ENCODE data around the gene KRT1. TPM values are rescaled to one million over a fixed set of nuclear protein-coding genes. Genes with fewer than 3 reads are reported as not detected.
A peak's percentile ranks its signal among the peaks of the same experiment; 100 is the strongest.

Gene KRT1
- total RNA-seq, 2 donors from 2014 or later: 0.42 TPM; not detected in 1

DNA sequence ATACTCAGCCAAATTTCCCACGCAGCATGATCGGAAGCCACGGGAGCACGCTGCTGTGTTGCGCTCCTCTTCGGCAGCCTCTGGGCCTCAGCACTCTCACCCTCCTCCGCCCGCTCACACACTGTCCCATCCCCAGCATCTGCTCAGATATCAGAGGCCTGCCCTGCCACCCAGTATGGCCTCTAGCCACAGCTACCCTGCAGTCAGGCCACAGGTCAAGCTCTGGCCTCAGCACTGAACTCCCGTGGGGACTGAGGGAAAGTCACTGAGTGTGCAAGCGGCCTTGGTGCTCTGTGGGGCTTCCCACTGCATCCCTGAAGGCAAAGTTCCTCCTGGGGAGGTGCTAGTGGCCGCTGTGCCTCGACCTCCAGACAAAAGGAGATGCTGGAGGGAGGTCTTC, 21.1 kb upstream of the KRT1 start:
- intact Hi-C loops (cut with DNase I): no loop called here
- peak; percentile 64 for DNase-seq (ENCODE audit: low spot score)

DNA sequence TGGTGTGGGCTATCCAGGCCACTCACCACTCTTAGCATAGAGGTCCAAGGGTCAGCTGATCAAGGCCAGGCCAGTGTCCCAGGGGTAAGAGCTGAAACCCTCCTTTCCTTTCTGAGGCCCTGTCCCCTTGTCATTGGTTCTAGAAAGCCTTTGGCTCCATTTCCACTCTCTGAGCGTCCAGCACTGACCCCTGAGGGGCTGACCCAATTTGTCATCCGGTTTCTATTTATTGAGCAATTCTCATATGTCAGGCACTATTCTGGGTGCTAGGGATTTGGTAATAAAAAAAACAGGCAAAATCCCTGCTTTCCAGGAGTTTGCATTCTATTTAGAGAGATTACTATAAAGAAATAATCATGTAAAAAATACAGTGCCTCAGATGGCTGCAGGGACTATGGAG, 19.8 kb upstream of the KRT1 start:
- intact Hi-C loops (cut with DNase I): no loop called here
- peak; percentile 11 for DNase-seq (ENCODE audit: low spot score)

DNA sequence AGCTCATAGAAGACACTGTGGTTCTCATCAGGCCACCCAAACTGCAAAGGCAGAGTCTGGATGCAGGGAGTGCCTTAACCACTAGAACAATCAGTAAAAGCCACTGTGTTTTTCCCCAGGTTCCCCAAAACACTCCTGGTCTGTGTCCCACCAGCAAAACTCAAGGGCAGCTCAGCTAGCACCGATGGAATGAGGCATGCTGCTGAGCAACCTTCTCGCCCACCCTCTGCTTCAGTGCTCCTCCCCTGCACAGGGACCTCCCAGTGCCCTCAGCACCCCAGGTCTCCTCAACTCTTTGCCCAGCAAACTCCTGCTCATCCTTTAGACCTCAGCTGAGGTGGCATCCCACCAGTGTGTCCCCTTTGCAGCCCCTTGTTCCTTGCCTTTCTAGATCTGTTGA, 19.2 kb upstream of the KRT1 start:
- peak; percentile 56 for DNase-seq (ENCODE audit: low spot score)
- intact Hi-C loops (cut with DNase I): no loop called here

DNA sequence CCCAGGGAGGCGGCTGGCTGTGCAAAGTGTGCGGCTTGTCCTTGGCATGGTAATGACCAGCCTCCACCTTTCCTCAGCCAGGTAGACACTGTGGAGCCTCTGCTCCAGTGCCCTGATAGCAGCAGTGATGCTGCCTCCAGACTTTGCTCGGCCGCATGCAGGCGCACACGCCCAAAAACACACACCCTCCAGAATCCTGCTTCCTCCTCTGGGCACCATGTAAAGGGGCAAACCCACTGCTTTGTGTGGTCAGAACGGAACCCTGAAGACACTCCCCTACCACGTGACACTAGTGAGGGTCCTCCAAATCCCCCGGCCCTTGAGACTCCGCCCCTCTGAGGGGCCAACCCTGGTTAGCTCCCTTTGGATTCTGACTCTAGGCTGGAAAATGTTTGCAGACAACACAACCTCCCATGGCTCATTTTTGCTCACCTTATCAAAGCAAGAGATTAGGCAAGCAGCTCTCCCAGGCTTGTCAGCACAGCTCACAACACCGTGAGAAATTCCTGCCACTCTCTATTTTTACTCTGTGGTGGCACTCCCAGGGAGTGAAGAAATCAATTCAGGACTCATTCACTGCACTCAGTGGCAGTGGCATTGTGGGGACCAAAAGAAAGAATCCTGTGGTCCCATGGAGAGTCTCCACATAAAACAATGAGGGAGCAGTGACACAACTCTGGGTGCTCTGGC, 18.6 kb upstream of the KRT1 start:
- intact Hi-C loops (cut with DNase I): no loop called here
- peak; percentile 48 for DNase-seq (ENCODE audit: low spot score)

DNA sequence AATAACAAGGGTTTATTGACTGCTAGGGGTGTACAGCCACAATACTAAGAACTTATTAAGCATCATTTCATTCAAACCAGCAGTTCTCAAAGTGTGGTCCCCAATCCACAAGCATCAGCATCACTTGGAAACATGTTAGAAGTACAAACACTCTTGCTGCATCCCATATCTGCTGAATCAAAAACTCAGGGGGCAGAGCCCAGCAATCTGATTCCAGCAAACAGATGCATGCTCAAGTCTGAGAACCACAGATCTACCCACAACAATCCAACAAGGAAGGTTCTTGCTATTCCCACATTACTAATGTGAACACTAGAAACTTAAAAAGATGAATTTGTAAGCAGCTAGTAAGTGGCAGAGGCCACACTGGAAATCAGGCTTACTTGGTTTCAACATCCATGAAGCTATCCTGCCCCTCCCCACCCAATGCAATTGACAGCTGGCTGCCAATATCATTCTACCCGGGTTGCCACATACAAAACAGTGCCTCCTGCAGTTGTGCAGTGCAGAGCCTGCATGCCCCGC, 16.9 kb upstream of the KRT1 start:
- intact Hi-C loops (cut with DNase I): no loop called here

DNA sequence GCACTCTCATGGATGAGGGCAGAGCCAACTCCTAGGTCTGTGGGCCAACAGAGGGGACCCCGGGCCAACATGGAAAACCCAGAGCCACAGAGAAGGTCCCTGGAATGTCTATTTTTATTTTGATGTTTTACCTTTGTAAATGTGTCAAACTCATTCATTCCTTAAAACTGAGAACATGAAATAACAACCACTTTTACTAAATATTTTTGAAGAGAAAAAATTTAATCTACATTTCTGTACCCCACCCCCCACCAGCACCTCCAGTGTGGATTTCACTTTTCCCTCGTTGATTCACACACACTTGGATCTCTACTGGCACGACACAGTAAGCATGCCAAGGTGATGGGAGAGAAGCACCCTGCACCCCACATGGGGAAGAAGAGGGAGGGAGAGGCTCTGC, 16.4 kb upstream of the KRT1 start:
- intact Hi-C loops (cut with DNase I): no loop called here
- no peak for DNase-seq (ENCODE audit: low spot score)

More for the DNA sequence above, 16.9 kb upstream of the KRT1 start:
- no peak for DNase-seq (ENCODE audit: low spot score)

DNA sequence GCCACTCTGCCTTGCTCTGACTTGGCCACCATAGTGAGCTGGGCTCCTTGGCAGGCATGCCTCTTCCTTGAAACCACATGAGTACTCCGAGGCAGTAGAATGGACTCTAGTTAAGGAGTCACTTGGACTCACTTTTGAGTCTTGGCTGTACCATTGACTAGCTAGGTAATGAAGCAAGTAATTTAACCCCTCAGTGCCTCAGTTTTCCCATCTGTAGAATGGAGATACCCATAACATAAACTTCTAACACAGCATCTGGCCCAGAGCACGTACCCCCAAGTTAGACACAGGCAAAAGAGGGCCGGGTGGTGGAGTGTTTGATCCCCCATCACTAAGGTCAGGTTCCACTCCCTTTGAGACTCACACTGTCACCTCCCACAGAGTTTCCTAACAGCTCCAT, 14.8 kb upstream of the KRT1 start:
- intact Hi-C loops (cut with DNase I): no loop called here
- DNase-seq (ENCODE audit: low spot score): no peak

DNA sequence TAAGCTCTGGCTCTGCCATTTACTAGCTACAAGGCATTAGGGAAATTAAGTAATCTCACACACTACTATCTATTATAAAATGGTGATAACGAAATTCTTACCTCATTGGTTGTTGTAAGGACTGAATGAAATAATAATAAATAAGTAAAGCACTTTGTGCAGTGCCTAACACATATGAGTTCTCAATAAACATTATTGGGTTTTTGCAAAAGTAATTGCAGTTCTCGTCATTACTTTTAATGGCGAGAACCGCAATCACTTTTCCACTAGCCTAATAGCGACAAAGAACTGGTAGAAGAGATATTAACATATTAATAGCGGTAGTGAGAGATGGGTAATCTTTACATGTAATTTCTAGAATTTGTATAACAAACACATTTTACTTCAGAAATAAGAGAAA, 13.9 kb upstream of the KRT1 start:
- DNase-seq (ENCODE audit: low spot score): no peak
- intact Hi-C loops (cut with DNase I): loop anchor here in 1 of 2 donors (5.0 kb wide), 1 partner anchor 922 kb away; no protein-coding TSS in a partner anchor

DNA sequence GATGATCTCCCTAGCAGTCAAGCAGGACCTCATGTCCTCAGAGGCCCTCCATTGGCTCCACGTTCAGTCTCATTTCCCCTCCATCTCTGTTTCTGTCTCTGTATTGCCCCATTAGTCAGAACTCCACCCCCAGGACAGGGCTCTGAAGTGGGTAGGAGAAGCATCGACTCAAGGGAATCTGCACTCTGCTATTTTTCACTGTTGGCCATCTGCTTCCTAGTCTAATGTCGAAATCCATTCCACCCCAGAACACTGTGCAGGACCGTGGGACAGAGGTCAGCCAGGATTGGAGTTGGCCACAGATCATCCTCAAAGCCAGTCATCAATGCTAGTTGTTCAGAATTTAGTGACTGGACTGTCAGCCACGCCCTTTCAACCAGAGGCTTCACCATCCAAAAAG, 13.1 kb upstream of the KRT1 start:
- intact Hi-C loops (cut with DNase I): loop anchor here in 1 of 2 donors (5.0 kb wide), 1 partner anchor 921 kb away; no protein-coding TSS in a partner anchor

DNA sequence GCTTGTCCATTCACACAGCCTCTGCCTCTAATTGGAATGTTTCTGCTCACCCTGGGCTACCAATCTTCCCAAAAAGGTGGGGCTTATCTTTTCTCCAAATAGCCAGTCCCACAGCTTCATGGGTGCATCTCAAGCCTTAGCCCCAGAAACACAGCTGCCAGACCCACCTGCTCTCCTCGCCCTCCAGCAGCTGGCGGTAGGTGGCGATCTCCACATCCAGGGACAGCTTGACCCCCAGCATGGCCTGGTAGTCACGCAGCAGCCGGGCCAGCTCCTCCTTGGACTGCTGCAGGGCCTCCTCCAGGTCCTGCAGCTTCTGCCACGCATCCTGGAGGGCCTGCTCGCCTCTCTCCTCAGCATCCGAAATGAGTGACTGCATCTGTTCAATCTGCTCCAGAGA, 12.0 kb upstream of the KRT1 start:
- no peak for DNase-seq (ENCODE audit: low spot score)
- intact Hi-C loops (cut with DNase I): loop anchor here in 1 of 2 donors (5.0 kb wide), 1 partner anchor 920 kb away; no protein-coding TSS in a partner anchor

More for the DNA sequence above, 13.1 kb upstream of the KRT1 start:
- no peak for DNase-seq (ENCODE audit: low spot score)

DNA sequence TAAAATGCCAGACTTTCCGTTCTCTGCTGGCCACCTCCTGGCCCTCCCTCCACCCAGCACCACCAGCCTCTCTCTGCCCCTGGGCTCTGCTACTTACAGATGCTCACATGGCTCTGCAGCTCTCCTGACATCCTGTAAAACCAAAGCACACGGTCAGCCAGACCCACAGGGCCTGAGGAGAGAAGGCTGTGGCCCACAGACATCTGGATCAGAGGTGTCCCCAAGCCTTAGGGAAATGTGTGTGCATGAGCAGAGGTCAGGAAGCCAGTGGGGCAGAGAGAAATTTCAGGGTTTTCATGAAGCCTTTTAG, 11.6 kb upstream of the KRT1 start:
- DNase-seq (ENCODE audit: low spot score): peak; percentile 29
- intact Hi-C loops (cut with DNase I): loop anchor here in 1 of 2 donors (5.0 kb wide), 1 partner anchor 919 kb away; no protein-coding TSS in a partner anchor

DNA sequence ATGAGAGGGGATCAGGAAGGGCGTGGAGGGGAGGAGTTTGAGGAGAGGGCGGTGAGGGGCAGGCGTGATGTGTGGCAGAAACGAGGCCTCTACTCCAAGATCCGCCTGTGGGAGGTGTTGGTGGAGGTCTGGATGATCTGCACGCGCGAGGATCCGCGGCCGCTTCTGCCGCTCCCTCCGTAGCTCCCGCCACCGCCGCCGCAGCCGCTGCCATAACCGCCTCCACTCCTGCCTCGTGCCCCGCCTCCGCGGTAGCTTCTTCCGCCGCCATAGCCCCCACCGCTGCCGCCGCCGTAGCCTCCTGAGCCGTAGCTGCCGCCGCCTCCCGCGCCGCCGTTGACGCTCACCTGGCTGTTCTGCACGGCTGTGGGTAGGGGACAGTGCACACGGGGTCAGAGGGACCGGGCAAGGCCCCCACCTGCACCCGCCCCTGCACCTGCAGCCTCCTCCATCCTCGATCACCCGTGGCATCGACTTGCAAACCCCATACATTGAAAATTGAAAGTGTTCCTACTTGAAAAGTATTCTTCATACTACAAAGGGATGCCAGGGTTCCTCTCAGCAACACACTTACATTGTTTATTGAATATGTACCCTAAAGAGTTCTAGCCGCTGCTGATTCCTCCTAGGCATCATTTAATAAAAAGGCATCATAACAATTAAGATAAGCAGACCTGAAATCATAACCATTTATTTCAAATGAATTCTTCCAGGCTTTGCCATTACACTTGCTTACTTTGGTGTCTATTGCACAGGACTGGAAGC, 11.1 kb upstream of the KRT1 start:
- DNase-seq (ENCODE audit: low spot score): peak; percentile 80
- intact Hi-C loops (cut with DNase I): loop anchor here in 1 of 2 donors (5.0 kb wide), 1 partner anchor 919 kb away; no protein-coding TSS in a partner anchor

DNA sequence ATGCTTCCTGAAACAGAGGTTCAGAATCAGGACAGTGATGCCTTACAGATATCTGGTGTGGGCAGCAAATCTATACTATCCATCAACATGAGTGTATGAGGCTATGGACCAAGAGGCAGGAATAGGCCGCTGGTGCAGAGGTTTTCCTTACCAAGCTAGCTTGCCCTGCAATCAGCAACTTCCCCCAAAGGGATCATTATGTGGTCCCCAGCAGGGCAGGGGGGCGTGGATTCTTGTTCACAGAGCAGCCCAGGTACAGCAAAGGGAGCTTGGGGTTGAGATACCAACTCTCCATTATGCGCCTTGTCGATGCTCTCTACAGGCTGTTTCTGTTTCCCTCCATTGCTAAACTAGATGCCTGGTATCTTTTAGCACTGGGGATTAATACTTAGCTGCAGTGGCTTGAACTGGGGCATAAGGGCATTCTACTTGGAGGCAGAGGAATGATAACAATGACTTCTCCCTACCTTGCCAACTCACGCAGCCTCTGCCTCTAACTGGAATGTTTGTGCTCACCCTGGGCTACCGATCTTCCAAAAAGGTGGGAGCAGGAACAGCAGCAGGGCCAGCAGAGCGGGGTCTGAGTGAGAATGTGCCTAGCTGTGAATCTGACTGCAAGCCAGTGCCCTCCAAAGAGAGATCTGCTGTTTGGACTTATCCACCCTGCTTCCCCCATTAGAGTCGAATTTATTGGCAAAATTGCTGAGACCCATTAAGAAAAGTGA, 10.3 kb upstream of the KRT1 start:
- peak; percentile 31 for DNase-seq (ENCODE audit: low spot score)
- intact Hi-C loops (cut with DNase I): loop anchor here in 1 of 2 donors (5.0 kb wide), 1 partner anchor 918 kb away; no protein-coding TSS in a partner anchor

DNA sequence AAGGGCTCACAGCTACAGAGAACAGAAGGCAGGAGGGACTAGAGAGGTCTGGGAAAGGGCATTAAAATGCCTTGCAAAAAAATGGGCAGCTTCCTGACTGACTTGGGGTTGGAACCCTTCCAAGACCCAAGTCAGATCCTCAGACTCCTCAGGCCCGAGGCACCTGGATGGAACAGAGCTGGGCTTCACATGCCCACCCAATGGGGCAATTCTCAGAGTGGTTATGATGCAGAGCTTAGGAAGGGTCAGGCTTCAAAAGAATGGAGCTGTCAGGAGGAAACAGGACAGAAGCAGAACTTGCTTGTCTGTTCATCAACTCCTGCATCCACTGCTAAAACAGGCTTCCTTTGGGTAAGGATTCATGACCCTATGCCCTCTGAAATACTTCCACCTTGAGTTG, 9.7 kb upstream of the KRT1 start:
- intact Hi-C loops (cut with DNase I): loop anchor here in 1 of 2 donors (5.0 kb wide), 1 partner anchor 918 kb away; no protein-coding TSS in a partner anchor

DNA sequence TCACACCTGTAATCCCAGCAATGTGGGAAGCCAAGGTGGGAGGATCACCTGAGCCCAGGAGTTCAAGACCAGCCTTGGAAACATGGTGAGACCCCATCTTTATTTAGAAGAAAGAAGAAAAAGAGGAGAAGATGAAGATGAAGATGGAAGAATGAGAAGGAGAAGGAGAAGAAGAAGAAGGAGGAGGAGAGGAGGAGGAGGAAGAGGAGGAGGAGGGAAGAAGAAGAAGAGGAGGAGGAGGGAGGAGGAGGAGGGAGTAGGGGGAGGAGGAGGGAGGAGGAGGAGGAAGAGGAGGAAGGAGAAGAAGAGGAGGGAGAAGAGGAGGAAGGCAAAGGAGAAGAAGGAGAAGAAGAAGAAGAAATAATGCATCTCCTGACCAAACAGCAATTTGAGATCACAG, 9.0 kb upstream of the KRT1 start:
- intact Hi-C loops (cut with DNase I): no loop called here
- no peak for DNase-seq (ENCODE audit: low spot score)

More for the DNA sequence above, 9.7 kb upstream of the KRT1 start:
- DNase-seq (ENCODE audit: low spot score): peak; percentile 32

DNA sequence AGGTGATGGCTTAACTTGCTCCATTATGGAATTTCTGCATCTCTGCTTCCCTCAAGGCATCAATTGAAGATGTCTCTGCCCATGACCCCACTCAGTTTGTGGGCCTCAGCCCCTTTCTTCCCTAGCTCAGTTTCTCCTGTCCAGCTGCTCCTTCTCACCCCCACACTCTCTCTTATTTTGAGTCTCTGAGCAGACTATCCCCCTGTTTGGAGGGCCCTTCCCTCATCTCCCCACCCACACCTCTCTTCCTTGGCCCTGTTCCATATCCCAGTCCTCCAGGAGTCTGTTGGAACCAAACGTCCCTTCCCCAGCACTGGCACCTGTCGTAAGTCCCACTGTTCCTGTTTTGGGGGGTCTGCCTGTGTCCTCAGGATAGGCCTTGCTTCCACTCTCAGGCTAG, 8.3 kb upstream of the KRT1 start:
- no peak for DNase-seq (ENCODE audit: low spot score)
- intact Hi-C loops (cut with DNase I): no loop called here

DNA sequence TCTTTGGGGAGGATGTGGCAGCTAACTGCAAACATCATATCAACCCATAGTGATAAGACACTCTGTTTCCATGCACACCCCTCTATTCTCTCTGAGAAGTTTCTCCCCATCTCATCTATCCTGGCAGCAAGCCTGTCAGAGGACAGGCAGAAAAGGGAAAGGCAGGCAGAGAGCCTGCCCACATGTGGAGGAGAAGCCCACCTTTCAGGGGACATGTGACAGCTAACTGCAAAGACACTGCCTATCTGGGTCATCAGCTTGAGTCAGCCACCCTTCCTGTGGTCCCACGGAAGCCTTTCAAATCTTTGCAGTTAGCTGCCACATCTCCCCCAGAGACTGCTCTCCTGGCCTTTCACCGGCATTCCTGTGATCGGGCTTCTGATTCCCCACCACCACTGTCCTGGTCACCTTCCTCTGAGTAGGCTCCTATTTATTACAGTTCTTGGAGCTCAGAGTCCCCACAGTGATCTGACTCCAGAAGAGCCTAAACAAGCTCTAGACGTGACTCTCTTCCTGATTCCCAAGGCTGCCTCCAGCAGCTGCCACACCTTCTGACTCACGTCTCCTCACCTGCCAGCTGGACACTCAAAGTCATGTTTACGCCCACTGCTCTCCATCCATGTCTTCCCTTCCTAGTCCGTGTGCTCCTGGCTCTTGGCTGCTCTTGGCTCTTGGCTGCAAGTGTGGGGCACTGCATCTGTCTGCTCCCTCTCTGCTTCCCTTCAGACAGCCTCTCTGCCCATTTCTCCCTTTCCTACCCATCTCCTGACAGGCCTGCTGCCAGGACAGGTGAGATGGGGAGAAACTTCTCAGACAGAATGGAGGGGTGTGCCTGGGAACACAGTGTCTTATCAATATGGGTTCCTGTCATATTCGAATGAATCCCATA, 7.5 kb upstream of the KRT1 start:
- DNase-seq (ENCODE audit: low spot score): peak; percentile 36
- intact Hi-C loops (cut with DNase I): no loop called here

DNA sequence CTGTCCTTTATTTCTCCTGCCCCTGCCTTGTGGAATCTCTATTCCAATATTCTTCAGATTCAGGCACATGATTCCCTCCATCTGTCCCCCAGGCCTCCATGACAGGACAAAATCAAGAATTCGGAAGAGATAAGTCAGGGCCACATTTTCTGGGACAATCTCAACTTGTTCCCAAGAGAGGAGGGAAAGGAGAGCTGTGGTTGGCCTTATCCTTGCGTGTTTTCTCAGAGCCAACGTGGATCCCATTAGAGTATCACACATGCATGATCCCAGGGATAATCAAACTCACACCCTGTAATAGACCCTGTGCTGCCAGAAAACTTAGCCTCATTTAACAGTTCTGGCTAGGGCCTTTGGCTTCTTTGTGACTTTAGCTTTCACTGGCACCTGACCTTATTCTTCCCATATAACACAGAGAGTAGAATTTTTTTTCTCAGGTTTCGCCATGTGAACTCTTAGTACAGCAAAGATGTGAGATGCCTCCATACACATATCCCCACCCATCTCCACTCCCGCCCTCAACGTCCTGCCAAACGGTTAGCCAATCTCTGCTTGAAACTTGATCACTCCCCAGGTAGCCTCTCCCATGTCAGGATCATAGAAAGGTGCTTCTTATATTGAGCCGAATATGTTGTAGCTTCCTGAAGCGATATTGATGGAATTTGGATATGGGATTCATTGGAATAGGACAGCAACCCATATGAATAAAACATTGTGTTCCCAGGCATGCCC, 6.7 kb upstream of the KRT1 start:
- intact Hi-C loops (cut with DNase I): no loop called here
- peak; percentile 28 for DNase-seq (ENCODE audit: low spot score)
